PC-9 (cell line): ENCODE results near the gene FHAD1.

ENCODE experiments used
- CTCF ChIP-seq: fragments of 200-600 bp; sonication (generic); conservative IDR thresholded peaks from 2 replicates; pipeline ENCODE4 v1.6.1; 2017; ENCODE audit warnings: mixed run types, antibody characterized with exemption, mild to moderate bottlenecking, moderate library complexity
- EZH2 ChIP-seq: fragments of 200-600 bp; sonication (generic); IDR thresholded peaks from 2 replicates; pipeline ENCODE4 v1.8.0; 2017; ENCODE audit warnings: antibody characterized with exemption, low read depth

GRCh38 chr1:15427280-15427666 lies 180.2 kb downstream of the FHAD1 start:
- no peak for TF ChIP-seq CTCF
- no peak for TF ChIP-seq EZH2
